HepG2 (cell line): ENCODE data around the gene CUL4A. TPM values are rescaled to one million over a fixed set of nuclear protein-coding genes. Genes with fewer than 3 reads are reported as not detected.

Experiments used
- ELF1 ChIP-seq: sonication (generic); formaldehyde crosslinking; IDR thresholded peaks from 2 replicates; pipeline ENCODE4 v1.4.0; 2020; ENCODE audit warnings: missing genetic modification reagents
- MEIS1 ChIP-seq: sonication (generic); formaldehyde crosslinking; IDR thresholded peaks from 2 replicates; pipeline ENCODE4 v1.9.0; 2021; ENCODE audit warnings: mild to moderate bottlenecking, missing genetic modification reagents, moderate library complexity, borderline replicate concordance
- PHF8 ChIP-seq: sonication (generic); formaldehyde crosslinking; IDR thresholded peaks from 2 replicates; pipeline ENCODE4 v1.5.0; 2020; ENCODE audit warnings: missing genetic modification reagents
- SMARCC2 ChIP-seq: fragments of 450-650 bp; IDR thresholded peaks from 2 replicates; pipeline ENCODE4 v1.6.1; 2017; ENCODE audit warnings: antibody characterized with exemption, mild to moderate bottlenecking
- SPEN ChIP-seq: sonication (generic); formaldehyde crosslinking; IDR thresholded peaks from 2 replicates; pipeline ENCODE4 v1.5.1; 2020; ENCODE audit warnings: low read depth, mild to moderate bottlenecking, missing genetic modification reagents
- ZBTB1 ChIP-seq: sonication (generic); formaldehyde crosslinking; IDR thresholded peaks from 2 replicates; pipeline ENCODE4 v1.4.0; 2020; ENCODE audit warnings: missing genetic modification reagents, borderline replicate concordance
- polyA plus RNA-seq, 8 experiments: library from polyadenylated mRNA; depleted of rRNA in 3 of 8; stranded (reverse) in 7 of 8; unstranded in 1 of 8; fragments of >200 nt; fragmentation: Illumina TruSeq in 4 of 8; extraction: Trizol in 4 of 8; gene quantifications; 2 replicates each; pipeline versions ENCODE4 v1.2.1 to v1.2.3, GENCODE V29; 2011 to 2016; ENCODE audit warnings: low read depth in 4 of 8, missing spikeins in 1 of 8, mixed read lengths in 1 of 8; ENCODE audit not compliant: insufficient read depth in 1 of 8
- total RNA-seq, 5 experiments: library from RNA; depleted of rRNA; stranded (reverse); fragments of >200 nt; fragmentation: Illumina TruSeq; extraction: Trizol; gene quantifications; 2 replicates each; pipeline ENCODE4 v1.2.3, GENCODE V29; 2016; ENCODE audit warnings: low read depth in 1 of 5
- TF ChIP-seq, protein P1 (sequence below): sonication (generic); formaldehyde crosslinking; IDR thresholded peaks from 2 replicates; pipeline ENCODE4 v1.4.0; 2020; ENCODE audit warnings: missing genetic modification reagents, borderline replicate concordance
- TF ChIP-seq, protein P2 (sequence below): sonication (generic); formaldehyde crosslinking; IDR thresholded peaks from 2 replicates; pipeline ENCODE4 v1.5.0; 2020; ENCODE audit warnings: missing genetic modification reagents, mild to moderate bottlenecking, borderline replicate concordance
- TF ChIP-seq, protein P3 (sequence below): sonication (generic); formaldehyde crosslinking; IDR thresholded peaks from 2 replicates; pipeline ENCODE4 v1.4.0; 2020; ENCODE audit warnings: mild to moderate bottlenecking, missing genetic modification reagents
- TF ChIP-seq, protein P4 (sequence below): sonication (generic); formaldehyde crosslinking; IDR thresholded peaks from 2 replicates; pipeline ENCODE4 v1.5.0; 2020; ENCODE audit warnings: mild to moderate bottlenecking, missing genetic modification reagents, moderate library complexity
- TF ChIP-seq, protein P5 (sequence below), 2 experiments: sonication (generic) in 1 of 2; formaldehyde crosslinking in 1 of 2; IDR thresholded peaks; 2 replicates each; pipeline versions ENCODE4 v1.4.0 to v1.6.1; 2016 to 2020; ENCODE audit warnings: borderline replicate concordance in 1 of 2, low read depth in 1 of 2, mild to moderate bottlenecking in 1 of 2, missing genetic modification reagents in 1 of 2

The CUL4A gene
- total and polyA plus RNA-seq, 2 of the 13 experiments (the other 11 are each of a cell fraction or from before 2014, with no cell fraction given), result 51.2 to 75.3 TPM

DNA sequence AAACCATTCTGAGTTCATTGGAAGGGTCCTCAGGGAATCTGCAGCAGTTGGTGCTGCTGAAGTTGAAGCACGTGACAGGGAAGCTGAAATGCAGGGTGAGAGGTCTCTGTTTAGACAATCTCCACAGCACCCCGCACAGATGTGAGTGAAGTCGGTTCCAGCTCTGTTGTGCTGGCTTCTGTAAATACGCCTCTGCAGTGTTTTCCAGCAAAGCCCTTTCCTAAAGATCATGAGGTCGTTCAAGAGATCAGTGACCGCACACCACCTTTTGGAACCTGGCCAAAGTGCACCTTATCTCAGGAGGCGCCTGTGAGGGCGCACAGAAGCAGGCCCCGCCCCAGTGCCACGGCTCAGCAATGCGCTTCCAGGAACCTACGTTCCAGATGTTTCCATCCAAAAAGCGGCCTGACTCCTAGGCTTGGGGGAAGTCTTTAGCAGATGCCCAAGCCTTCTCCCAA, 10.8 kb downstream of the CUL4A start (continued):
- TF ChIP-seq, protein P1, sequence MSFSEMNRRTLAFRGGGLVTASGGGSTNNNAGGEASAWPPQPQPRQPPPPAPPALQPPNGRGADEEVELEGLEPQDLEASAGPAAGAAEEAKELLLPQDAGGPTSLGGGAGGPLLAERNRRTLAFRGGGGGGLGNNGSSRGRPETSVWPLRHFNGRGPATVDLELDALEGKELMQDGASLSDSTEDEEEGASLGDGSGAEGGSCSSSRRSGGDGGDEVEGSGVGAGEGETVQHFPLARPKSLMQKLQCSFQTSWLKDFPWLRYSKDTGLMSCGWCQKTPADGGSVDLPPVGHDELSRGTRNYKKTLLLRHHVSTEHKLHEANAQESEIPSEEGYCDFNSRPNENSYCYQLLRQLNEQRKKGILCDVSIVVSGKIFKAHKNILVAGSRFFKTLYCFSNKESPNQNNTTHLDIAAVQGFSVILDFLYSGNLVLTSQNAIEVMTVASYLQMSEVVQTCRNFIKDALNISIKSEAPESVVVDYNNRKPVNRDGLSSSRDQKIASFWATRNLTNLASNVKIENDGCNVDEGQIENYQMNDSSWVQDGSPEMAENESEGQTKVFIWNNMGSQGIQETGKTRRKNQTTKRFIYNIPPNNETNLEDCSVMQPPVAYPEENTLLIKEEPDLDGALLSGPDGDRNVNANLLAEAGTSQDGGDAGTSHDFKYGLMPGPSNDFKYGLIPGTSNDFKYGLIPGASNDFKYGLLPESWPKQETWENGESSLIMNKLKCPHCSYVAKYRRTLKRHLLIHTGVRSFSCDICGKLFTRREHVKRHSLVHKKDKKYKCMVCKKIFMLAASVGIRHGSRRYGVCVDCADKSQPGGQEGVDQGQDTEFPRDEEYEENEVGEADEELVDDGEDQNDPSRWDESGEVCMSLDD, result no peak
- TF ChIP-seq MEIS1 (CRISPR knock-in tag) (peak; percentile 52; the same call in 1 of the 2 replicates), SPEN (CRISPR knock-in tag) (peak; percentile 74), ZBTB1 (CRISPR knock-in tag) (no peak), PHF8 (CRISPR knock-in tag) (0 out of 2 replicates have a peak, but pooled peaks have one; percentile 20), SMARCC2 (no peak), ELF1 (CRISPR knock-in tag) (no peak)
- TF ChIP-seq, protein P2, sequence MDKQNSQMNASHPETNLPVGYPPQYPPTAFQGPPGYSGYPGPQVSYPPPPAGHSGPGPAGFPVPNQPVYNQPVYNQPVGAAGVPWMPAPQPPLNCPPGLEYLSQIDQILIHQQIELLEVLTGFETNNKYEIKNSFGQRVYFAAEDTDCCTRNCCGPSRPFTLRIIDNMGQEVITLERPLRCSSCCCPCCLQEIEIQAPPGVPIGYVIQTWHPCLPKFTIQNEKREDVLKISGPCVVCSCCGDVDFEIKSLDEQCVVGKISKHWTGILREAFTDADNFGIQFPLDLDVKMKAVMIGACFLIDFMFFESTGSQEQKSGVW (CRISPR knock-in tag), result peak; percentile 31; the same call in 1 of the 2 replicates
- TF ChIP-seq, protein P3, sequence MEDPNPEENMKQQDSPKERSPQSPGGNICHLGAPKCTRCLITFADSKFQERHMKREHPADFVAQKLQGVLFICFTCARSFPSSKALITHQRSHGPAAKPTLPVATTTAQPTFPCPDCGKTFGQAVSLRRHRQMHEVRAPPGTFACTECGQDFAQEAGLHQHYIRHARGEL (CRISPR knock-in tag), result no peak
- TF ChIP-seq, protein P4, sequence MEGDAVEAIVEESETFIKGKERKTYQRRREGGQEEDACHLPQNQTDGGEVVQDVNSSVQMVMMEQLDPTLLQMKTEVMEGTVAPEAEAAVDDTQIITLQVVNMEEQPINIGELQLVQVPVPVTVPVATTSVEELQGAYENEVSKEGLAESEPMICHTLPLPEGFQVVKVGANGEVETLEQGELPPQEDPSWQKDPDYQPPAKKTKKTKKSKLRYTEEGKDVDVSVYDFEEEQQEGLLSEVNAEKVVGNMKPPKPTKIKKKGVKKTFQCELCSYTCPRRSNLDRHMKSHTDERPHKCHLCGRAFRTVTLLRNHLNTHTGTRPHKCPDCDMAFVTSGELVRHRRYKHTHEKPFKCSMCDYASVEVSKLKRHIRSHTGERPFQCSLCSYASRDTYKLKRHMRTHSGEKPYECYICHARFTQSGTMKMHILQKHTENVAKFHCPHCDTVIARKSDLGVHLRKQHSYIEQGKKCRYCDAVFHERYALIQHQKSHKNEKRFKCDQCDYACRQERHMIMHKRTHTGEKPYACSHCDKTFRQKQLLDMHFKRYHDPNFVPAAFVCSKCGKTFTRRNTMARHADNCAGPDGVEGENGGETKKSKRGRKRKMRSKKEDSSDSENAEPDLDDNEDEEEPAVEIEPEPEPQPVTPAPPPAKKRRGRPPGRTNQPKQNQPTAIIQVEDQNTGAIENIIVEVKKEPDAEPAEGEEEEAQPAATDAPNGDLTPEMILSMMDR (CRISPR knock-in tag), result peak; percentile 29
- TF ChIP-seq, protein P5, sequence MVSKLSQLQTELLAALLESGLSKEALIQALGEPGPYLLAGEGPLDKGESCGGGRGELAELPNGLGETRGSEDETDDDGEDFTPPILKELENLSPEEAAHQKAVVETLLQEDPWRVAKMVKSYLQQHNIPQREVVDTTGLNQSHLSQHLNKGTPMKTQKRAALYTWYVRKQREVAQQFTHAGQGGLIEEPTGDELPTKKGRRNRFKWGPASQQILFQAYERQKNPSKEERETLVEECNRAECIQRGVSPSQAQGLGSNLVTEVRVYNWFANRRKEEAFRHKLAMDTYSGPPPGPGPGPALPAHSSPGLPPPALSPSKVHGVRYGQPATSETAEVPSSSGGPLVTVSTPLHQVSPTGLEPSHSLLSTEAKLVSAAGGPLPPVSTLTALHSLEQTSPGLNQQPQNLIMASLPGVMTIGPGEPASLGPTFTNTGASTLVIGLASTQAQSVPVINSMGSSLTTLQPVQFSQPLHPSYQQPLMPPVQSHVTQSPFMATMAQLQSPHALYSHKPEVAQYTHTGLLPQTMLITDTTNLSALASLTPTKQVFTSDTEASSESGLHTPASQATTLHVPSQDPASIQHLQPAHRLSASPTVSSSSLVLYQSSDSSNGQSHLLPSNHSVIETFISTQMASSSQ (IDR thresholded peaks at IDR 0.05; ENCODE audit: low read depth), result no peak
- TF ChIP-seq, protein P5 (CRISPR knock-in tag; IDR thresholded peaks at IDR 0.05; ENCODE audit: borderline replicate concordance), result peak; percentile 55; the same call in 1 of the 2 replicates
